OCI-LY7 (cell line): ENCODE data around the gene QKI. TPM values are rescaled to one million over a fixed set of nuclear protein-coding genes. Genes with fewer than 3 reads are reported as not detected.

Source experiments
- BruUV-seq: library from RNA; stranded (reverse); fragments of 400-500 nt; replicated peaks from 2 replicates; lab custom pipeline; 2021; lab: Mats Ljungman, UMichigan
- CTCF ChIA-PET: fragments of 300-600 bp; sonication (Branson Sonifier 250); formaldehyde crosslinking; loops from one replicate; lab custom pipeline; 2022; ENCODE audit warnings: antibody characterized with exemption; ENCODE audit not compliant: unreplicated experiment; lab: Charles Lee
- POLR2A ChIA-PET: fragments of 300-600 bp; sonication (Branson Sonifier 250); formaldehyde crosslinking; loops from one replicate; lab custom pipeline; 2022; ENCODE audit warnings: antibody characterized with exemption; lab: Charles Lee
- DNase-seq: peaks from one replicate; pipeline ENCODE4 v3.0.0-alpha.2; 2015; ENCODE audit warnings: low spot score
- H2AFZ ChIP-seq: fragments of 200-600 bp; sonication (generic), shearing (Covaris generic); 2 replicates; pipeline ENCODE4 v1.6.1; 2014; ENCODE audit warnings: mild to moderate bottlenecking, antibody characterized with exemption, low read length, moderate library complexity
- H3K27ac ChIP-seq: fragments of 200-600 bp; sonication (generic); 2 replicates; pipeline ENCODE4 v1.5.1; 2014; ENCODE audit warnings: mixed run types, low read depth, mild to moderate bottlenecking, moderate library complexity, low read length, inconsistent platforms; ENCODE audit not compliant: poor library complexity, severe bottlenecking
- H3K36me3 ChIP-seq: fragments of 200-600 bp; sonication (generic); 2 replicates; pipeline ENCODE4 v1.6.1; 2014; ENCODE audit warnings: mild to moderate bottlenecking, antibody characterized with exemption, low read length, moderate library complexity, mixed read lengths; ENCODE audit not compliant: insufficient read depth
- H3K4me1 ChIP-seq: fragments of 200-600 bp; sonication (generic); 2 replicates; pipeline ENCODE4 v1.5.1; 2014; ENCODE audit warnings: mild to moderate bottlenecking, low read length; ENCODE audit not compliant: insufficient read depth, poor library complexity, severe bottlenecking
- H3K4me2 ChIP-seq: fragments of 200-600 bp; sonication (generic); 2 replicates; pipeline ENCODE4 v1.6.1; 2014; ENCODE audit warnings: mild to moderate bottlenecking, low read length
- H3K4me3 ChIP-seq: fragments of 200-600 bp; sonication (generic); 2 replicates; pipeline ENCODE4 v1.5.1; 2014; ENCODE audit warnings: mild to moderate bottlenecking, low read depth, low read length; ENCODE audit not compliant: poor library complexity, severe bottlenecking
- H3K79me2 ChIP-seq: fragments of 200-600 bp; sonication (generic); 2 replicates; pipeline ENCODE4 v1.6.1; 2016; ENCODE audit warnings: low read depth, mild to moderate bottlenecking, low read length, moderate library complexity, mixed read lengths; ENCODE audit not compliant: insufficient read depth
- H3K9me2 ChIP-seq: fragments of 200-600 bp; sonication (generic); 2 replicates; pipeline ENCODE4 v1.6.1; 2016; ENCODE audit warnings: mild to moderate bottlenecking, low read length, mixed read lengths; ENCODE audit not compliant: insufficient read depth
- H3K9me3 ChIP-seq: fragments of 200-600 bp; sonication (generic); 2 replicates; pipeline ENCODE4 v1.6.1; 2014; ENCODE audit warnings: mild to moderate bottlenecking, mixed run types, low read length, mixed read lengths
- H4K20me1 ChIP-seq: fragments of 200-600 bp; sonication (generic); 2 replicates; pipeline ENCODE4 v1.6.1; 2014; ENCODE audit warnings: mild to moderate bottlenecking, antibody characterized with exemption, low read length, moderate library complexity, mixed read lengths; ENCODE audit not compliant: insufficient read depth
- CTCF ChIP-seq: fragments of 200-600 bp; sonication (generic); conservative IDR thresholded peaks from 2 replicates; pipeline ENCODE4 v1.5.1; 2014; ENCODE audit warnings: mild to moderate bottlenecking, antibody characterized with exemption, low read length, moderate library complexity, mixed read lengths
- EZH2phosphoT487 ChIP-seq: fragments of 200-600 bp; sonication (generic); IDR thresholded peaks from 2 replicates; pipeline ENCODE4 v1.6.1; 2018; ENCODE audit warnings: low read depth, borderline replicate concordance, mild to moderate bottlenecking, mixed run types, antibody characterized with exemption, low read length, moderate library complexity, mixed read lengths
- intact Hi-C: fragments of 100-400 bp; cut with micrococcal nuclease; formaldehyde crosslinking; loops from one replicate; pipeline ENCODE4 v1.10.0; 2022; ENCODE audit not compliant: unreplicated experiment
- total RNA-seq, 2 experiments: library from RNA; depleted of rRNA in 1 of 2; stranded (reverse); fragments of >200 nt in 1 of 2; shearing (Covaris generic) in 1 of 2; gene quantifications; 2 replicates each; pipeline ENCODE4 v1.2.3, GENCODE V29; 2014 to 2022

Gene QKI
- total RNA-seq, 2 experiments from 2014 or later, result 55.4 to 74.5 TPM

- no peak for DNase-seq
- Histone ChIP-seq H3K4me2 (no peak overlapping the region), H3K4me3 (no peak overlapping the region), H3K79me2 (peaks cover 15% of the 10 kb centered on the region; the same call in 1 of the 2 replicates), H2AFZ (no peak overlapping the region), H3K4me1 (no peaks in the 10 kb centered on the region), H3K36me3 (peaks cover 8% of the 10 kb centered on the region; the same call in 1 of the 2 replicates), H3K27ac (no peak overlapping the region), H4K20me1 (peaks cover 9% of the 10 kb centered on the region; the same call in 1 of the 2 replicates), H3K9me2 (no peaks in the 10 kb centered on the region), H3K9me3 (no peaks in the 10 kb centered on the region)
- TF ChIP-seq CTCF, result no peak
- TF ChIP-seq EZH2phosphoT487, result no peak
- intact Hi-C loops, result no loop called here
- ChIA-PET POLR2A (no interaction called here), CTCF (no interaction called here)
- no TSS peak for BruUV-seq
These were observed 41.0 kb downstream of the QKI start for GRCh38 chr6:163455552-163455951.

GRCh38 chr6:163457637-163458561, 43.4 kb downstream of the QKI start:
- H3K36me3 ChIP-seq, result peaks cover 8% of the 10 kb centered on the region; the same call in 1 of the 2 replicates
- H3K4me1 ChIP-seq, result no peaks in the 10 kb centered on the region
- CTCF ChIA-PET, result no interaction called here
- H2AFZ ChIP-seq, result no peak overlapping the region
- H3K4me3 ChIP-seq, result no peak overlapping the region
- H3K27ac ChIP-seq, result no peak overlapping the region
- POLR2A ChIA-PET, result interaction anchor here (0.6 kb wide), 1 partner anchor 51 kb away, joined by 4 read pairs; no protein-coding TSS in a partner anchor
- DNase-seq, result no peak
- H3K4me2 ChIP-seq, result no peak overlapping the region
- no peak for TF ChIP-seq CTCF
- no peak for TF ChIP-seq EZH2phosphoT487
- intact Hi-C loops, result no loop called here
- no peaks in the 10 kb centered on the region for H3K9me3 ChIP-seq
- no peaks in the 10 kb centered on the region for H3K9me2 ChIP-seq
- H3K79me2 ChIP-seq, result peaks cover 9% of the 10 kb centered on the region; the same call in 1 of the 2 replicates
- peaks cover 3% of the 10 kb centered on the region; the same call in 1 of the 2 replicates for H4K20me1 ChIP-seq
- no TSS peak for BruUV-seq
